ENCODE results near the gene NMNAT2.
"Not testable (repeated sequence)": the region's sequence is repeated elsewhere in the genome, so short reads cannot be mapped to it uniquely, and the experiment has no call there.

The NMNAT2 gene

DNA sequence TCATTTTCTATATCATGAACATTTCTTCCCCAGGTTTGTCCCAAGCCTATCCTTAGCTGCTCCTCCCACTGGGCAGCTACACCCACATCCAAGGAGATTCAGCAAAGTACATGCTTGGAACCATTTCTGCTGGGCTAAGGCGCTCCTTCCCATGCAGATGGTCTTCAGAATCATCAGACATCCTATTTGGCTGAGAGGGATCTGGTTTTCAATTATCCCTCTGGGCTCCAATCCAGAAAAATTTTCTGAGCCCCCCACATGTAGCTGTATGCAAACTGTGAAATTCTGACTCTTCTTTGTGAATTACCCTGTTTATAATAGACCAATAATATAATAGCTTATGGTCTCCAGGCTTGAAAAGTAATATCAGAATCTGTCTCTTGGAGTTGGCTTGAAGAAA, 132.9 kb downstream of the NMNAT2 start:
- DNase-seq (ENCODE audit: low spot score): no peak

DNA sequence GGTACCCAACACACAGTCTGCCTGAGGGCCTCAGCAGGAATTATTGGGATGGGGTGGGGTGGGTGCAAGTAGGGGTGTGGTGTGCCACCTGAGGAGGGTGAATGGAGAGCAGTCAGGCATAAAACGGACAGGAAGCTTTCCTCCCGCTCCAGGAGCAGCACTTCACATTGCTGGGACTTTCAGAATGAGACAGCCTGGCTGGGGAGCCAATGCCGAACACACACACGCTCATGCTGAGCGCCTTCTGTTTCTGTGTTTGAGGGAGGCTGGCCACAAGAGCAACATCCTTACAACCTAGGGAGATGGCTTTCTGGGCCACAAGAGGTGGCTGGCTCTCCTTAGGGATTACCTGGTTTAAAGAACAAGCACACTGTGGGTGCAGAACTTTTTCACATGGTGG, 134.1 kb downstream of the NMNAT2 start:
- no peak for DNase-seq (ENCODE audit: low spot score)

DNA sequence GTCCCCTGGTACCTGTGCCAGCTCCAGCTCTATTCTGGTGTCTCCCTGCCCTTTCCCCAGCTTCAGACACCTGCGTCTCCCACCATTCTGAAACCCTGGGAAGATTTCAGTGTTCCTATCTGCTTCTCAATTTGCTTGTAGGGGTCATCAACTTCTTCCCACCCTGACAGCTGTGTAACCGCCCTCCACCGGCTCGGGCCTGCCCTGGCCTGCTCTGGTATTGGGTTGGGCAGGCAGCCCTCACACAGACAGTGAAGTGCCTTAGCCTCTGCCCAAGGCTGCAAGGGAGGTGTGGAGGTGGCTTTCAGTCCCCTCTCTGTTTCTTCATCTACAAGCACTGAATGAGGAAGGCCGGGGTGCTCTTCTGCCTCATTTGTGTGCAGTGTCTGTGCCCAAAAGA, 134.9 kb downstream of the NMNAT2 start:
- no peak for DNase-seq (ENCODE audit: low spot score)

DNA sequence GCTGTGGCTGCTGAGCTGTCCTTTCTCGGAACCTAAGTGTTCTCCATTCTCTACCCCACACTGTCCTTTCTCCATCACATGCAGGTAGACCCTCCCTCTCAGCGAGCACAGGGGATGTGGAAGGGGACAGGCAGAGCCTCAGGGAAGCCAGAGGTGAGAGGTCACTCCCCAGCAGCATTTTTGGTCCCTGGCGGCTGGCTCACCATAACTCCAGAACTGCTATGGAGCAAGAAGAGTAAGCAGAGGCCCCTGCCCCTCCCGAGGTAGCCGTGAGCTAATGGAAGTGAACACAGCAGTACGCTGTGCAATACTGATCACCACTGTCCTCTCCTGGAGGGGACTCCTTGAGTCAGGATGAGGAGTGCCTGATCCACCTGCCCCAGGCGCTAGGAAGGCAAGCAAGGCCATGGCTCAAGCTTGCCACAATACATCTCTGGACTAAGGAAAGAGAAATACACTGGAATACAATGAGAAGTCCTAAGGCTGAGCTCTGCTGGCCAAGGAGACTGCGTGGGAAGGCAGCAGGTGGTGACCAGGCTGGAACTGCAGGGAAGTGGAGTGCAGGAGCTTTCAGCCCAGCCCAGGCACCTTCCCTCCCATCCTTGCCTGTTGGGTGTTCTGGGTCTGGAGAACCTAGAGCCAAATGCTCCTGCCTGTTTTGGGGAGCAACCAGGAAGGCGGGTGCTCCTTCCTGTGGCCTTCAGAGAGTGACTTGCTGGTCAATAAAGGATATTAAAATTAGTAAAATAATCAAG, 135.9 kb downstream of the NMNAT2 start:
- DNase-seq (ENCODE audit: low spot score): no peak

DNA sequence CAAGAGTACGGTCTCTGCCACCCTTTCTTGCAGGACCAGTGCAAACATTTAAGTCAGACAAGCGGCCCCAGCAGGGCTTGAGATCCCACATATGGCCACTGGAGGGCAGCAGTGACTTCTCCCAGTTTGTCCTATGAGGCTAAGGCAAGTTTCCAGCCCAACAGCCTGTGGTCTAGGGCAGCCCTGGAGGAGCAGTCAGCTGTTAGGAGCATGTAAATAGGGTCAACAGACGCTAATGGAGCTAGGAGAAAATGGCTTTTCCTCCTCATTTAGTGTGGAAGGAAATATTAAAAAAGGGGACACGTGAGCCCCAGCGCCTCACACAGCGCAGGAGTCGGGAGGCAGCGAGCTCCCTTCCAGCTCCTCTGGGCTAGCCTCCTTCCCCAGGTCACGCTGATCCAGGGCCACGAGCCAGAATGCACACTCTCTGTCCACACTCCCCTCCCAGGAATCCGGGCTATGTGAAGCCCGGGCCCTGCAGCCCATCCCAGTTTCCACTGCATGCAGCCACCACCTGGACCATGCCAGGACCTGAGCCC, 136.6 kb downstream of the NMNAT2 start:
- peak; percentile 92 for DNase-seq (ENCODE audit: low spot score)

DNA sequence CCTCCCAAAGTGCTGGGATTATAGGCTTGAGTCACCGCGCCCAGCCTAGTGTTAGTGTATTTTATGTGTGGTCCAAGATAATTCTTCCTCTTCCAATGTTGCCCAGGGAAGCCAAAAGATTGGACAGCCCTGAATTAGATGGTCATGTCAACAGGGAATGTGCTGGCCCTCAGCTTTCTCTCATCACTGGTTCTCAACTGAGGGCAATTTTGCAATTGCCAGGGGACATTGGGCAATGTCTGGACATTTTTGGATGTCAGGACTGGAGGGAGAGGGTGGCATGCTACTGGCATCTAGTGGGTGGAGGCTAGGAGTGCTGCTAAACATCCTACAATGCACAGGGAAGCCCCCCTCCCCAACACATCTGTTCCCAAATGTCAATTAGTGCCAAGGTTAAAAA, 137.1 kb downstream of the NMNAT2 start:
- DNase-seq (ENCODE audit: low spot score): no peak

DNA sequence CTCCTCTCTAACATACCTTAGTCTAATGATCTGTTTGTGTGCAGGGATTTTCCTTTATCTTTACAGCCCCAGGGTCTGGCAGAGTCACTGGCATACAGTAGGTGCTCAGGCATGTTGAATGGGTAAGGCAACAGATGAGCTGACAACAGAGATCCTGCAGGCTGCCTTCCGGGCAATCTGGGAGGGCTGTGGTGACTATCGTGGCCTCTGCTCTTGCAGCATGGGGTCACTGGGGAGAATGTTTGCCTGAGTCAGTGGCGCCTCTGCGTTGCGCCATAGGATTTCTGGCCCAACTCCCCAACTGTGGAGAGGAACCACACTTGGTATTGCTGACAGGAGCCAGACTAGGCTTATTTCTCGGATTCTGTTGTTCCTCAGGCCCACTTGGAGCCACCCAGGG, 138.3 kb downstream of the NMNAT2 start:
- no peak for DNase-seq (ENCODE audit: low spot score)

DNA sequence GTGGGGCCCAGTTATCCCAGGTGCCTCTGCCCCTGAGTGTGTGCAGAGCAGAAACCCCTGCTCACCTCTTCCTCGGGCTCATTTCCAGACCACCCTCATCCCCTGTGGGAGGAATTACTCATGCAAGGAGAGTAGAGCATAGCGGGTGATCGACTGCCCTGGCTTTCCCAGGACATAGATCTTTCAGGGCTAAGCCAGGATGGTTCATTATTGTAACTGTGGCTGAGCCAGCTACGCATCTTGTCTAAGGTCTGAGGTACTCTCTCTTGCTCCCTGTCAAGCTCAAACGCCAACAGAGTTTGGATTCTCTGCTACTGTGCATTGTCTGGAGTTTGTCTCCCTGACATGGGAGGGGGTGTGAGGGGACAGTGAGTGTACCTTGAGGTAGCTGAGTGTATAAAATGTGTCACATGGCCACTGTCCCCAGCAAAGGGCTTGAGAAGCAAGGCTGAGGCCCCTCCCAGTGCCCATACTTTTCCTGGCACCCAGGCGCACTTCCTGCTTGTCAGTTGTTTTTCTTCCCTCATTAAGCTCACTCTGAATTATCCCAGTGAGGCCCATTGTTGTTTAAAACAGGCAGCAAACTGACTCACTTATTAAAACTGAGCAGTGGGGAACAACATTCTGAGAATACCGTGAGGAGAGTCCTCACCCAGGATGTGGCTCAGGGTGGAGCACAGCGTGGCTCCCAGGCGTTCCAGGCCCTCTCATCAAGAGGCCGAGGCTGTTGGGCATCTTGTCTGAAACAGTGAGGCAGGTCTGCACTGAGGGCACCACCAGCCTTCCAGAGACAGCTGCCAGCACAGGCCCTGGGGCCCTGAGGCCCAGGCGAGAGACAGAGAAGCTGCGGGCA, 139.2 kb downstream of the NMNAT2 start:
- no peak for DNase-seq (ENCODE audit: low spot score)

DNA sequence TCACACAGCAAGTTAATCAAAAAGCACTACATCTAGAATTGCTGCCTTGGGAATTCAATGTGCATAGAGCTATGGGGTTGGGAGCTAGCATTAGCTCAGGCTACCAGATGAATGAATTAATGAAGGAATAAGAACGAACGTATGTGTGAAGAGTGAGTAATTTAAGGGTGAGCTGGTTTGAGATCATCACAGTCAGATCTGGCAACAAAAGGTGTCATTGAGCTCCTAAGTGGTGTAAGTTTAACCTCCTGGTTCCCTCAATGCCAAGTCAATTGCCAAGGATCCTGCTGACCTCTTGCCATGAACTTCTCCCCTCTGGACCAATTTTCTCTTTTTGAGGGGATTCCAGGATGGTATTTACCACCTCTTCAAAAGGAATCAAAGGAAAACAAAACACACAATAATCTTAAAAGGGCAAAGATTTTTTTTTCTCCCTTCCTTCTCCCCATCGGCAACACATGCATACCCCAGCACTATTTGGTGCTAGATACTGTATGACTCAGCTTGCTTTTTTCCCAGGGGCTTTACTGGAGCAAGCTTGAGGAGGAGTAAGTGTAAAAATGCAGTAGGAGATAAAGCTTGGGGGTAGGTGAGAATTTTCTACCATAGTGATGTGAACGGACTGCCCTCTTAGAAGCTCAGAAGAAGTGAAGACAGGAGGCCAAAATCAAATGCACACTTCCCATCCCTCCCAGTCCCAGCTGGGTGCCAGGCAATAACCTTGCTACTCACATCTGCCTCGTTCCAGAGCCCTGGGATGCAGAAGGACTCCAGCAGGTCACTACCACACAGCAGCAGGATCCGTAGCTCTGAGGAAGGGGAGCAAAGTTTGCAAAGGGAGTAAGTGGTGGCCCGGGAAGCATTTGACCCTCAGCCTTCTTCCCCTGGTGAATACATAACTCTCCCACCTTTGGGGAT, 140.1 kb downstream of the NMNAT2 start:
- no peak for DNase-seq (ENCODE audit: low spot score)

DNA sequence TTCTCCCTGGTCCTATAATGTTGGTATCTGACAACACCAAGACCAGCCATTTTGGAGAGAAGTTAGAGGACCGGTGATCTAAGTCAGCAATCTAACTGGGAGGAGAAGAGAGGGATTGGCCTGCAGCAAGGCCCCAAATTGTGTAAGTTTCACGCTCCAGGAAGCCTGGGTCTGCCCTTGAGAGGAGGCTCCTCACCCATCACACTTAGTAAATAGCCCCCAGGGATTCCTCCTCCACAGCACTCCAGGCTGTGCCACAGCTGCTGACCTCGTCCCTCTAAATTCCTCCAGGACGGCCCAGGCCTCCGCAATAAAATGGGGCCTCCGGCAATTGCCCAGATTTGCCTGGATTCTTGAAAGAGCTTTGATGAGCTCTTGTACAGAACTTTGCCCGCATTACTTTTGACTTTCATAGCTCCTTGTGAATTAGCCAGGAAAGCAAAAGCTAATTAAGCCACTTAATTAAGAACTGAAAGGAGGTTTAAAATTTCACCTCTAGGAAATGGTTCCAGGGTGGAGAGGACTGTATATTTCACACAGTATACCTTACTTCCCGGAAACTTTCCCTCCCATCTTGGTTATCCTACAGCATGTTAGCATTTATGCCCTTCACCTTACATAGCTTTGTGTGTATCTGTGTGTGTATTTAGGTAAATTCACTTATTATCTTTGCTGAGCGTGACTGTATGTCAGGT, 141.6 kb downstream of the NMNAT2 start:
- DNase-seq (ENCODE audit: low spot score): no peak

DNA sequence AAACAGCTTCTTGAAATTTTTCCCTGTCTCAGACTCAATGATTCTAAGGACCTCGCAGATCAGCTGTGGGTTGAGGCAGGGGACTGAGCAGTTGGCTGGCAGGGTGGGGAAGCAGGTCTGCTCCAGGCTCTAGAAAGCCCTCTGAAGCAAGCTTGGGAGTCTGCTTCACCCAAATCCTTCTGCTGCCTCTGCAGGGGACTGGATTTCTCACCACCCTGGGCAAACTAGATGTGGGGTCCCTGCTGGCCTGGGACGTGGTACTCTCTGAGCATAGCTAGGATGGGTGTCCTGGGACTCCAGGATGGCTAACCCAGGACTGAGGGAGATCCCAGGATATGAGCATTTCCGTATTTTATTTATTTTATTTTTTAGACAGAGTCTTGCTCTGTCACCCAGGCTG, 142.9 kb downstream of the NMNAT2 start:
- no peak for DNase-seq (ENCODE audit: low spot score)

DNA sequence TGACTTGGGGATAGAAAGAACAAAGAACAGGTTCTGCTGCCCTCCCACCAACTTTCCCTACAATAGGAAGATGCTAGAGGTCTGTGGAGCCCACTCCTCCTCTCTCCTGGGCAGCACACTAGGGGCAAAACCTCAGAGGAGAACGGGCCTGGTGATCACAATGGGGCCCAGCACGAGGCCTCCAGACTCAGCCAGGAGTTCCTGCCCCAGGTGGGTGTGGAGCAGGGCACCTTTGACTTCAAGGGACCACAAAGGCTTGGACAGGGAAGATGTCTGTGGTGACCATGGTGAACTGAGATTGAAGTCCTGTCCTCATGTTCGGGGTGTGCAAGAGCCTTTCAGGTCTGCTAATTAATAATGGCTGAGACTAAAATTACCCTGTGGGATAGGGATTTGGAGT, 143.3 kb downstream of the NMNAT2 start:
- no peak for DNase-seq (ENCODE audit: low spot score)

DNA sequence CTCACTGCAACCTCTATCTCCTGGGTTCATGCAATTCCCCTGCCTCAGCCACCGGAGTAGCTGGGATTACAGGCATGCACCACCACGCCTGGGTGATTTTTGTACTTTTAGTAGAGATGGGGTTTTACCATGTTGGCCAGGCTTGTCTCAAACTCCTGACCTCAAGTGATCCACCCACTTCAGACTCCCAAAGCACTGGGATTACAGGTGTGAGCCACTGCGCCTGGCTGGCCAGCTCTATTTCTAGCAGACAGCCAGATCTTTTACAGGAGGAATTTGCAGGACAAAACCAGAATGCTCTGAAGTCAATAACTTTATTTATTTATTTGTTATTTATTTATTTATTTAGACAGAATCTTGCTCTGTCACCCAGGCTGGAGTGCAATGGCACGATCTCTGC, 144.2 kb downstream of the NMNAT2 start:
- DNase-seq (ENCODE audit: low spot score): not testable (repeated sequence)

DNA sequence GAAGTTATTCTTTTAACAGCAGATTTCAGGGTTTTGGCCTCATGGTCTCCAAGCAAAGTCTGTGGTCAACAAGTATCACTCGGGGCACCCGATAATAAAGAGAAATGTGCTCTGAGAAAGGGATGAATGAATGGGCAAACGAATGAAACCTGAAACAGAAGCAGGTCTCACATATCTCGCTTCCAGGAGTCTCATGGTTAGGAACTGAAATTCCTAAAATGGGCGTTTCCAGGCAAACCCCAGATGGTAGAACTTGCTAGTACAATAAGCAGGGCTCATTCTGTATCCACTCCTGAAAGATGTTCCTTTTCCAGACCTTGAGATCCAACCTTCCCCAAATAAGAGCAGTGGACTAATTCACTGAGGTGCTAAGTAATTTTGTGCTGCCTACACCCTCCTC, 144.9 kb downstream of the NMNAT2 start:
- no peak for DNase-seq (ENCODE audit: low spot score)

DNA sequence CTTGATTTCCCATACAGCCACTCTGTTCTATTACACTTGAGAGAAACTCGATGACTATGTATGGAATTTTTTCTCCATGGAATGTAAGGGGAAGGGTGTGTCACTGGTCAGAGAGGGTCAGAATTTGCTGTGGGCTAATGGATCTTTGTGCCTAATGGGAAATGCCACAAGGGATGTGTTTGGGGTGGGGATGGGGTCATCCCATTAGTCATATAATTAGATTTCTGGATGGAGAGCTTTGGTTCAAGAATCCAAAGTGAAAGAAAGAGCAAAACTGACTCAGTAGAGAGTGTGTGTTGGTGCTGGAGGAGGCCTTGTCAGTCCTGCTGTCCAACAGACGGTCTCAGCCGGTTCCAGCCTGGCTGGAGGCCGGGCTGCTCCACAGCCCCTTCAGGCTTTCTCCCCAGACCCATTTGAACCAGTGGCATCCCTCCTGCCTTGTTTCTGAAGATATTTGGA, 145.8 kb downstream of the NMNAT2 start:
- DNase-seq (ENCODE audit: low spot score): no peak

DNA sequence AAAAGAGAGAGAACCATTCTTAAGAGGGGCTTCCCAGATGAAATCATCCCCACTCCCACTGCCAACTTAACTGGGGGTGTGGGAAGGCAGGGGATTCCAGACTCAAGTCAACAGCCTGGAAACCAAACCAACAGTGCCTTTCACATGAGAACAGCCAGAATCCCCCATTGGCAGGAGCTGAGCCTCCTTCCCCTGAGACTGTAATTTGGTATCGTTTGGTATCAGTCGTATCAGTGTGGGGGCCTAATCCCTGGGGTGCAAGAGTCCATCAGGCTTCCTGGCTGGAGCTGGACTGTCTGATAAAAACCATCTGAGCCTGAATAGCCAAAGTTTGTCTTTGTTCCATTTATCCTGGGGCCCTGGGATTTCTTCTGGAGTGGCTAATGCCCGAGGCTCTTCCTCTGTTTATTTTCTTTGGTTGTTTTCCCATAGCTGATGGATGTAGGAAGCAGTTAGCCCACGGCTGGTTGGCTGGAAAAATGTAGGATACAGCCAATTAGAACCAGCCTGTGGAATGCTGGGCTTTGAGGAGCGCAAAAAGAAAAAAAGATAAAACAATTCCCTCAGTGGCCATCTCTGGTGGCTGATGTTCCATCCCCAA, 147.5 kb downstream of the NMNAT2 start:
- no peak for DNase-seq (ENCODE audit: low spot score)

DNA sequence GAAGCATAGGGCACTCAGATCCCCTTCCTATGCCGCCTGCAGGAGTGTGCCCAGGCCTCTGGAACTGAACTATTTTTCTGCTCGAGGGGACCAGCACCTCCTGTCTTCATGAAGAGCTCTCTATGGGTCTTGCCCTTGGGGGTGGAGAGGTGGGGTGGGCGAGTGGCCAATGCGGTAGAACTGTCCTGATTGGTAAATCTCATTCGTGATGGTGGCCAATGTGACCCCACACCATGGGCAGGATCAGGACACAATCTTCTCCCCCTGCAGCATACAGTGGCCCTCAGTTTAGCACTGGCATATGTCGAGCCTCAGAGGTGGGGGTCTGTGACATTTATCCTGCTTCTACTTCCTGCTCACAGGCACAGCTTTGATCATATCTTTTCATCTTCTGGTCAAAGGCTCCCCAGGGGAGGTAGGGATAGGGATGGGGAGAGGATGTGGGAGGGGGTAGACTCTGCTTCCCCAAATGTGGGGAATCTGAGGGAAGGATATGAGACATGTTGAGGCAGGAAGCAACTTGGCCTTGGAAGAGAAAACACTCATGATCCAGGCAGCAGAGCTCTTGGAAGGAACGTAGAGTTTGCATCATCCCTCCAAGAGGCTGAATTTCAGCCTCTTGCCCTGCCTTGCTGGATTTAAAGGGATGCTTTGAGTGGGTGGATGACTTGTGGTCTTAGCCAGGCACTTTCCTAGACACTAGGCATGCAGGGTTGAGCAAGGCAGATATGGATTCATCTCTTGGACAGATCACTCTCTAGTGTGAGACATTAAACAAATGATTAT, 150.3 kb downstream of the NMNAT2 start:
- no peak for DNase-seq (ENCODE audit: low spot score)

DNA sequence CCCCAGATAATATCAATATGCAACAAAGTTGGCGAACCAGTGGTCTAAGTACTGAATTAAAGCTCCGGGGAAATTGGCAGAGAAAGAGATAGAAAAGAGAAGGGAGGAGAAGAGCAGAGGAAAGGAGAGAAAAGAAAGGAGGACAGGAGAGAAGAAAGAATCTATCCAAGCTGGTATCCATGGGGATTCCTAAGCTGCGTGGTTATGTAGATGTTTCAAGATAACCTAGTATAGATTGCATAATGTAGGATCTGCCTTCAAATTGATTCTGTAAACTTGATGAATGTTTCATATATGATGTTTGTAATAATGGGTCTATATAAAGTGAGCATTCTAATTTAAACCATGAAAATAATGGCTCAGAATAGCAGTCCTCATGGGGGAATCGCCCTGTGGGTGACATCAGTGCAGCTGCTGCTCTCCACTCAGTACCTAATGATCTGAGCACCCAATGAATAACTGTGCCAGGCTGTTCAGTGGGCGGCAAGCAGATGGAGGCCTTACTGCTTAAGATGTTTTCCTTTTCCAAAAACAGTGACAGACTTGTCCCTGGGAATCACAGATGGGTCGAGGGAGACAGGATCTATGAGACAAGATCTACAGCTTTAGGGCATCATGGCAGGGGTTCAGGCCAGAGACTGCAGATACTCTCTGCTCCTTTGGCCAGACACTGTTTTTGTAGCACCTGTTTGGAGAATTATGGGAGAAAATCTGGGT, 154.1 kb downstream of the NMNAT2 start:
- no peak for DNase-seq (ENCODE audit: low spot score)

DNA sequence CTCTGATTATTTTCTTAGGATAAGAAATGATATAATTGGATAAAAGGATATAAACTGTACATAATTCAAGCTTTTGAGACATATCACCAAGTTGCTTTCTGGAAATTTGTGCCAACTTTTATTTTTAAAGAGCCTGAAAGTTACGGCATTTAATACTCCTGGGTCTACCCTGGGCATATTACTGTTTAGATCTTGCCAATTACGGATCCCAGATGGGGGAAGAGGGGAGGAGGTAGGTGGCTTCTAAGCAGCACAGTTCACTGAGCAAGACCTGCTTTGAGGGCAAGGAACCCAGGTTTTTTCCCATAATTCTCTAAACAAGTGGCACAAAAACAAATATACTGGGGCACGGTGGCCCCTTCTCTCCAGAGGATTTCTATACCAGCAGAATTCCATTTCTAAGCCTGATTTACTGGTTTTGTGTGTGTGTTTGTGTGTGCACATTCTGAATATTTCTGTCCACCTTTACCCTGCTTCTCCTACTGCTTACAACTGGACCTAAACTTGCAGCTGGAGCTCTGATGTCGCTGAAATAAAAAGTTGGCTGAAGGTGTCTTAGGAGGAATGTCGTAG, 155.5 kb downstream of the NMNAT2 start:
- DNase-seq (ENCODE audit: low spot score): no peak

All from left forelimb (tissue), 1 donor.